Neural cell (in vitro differentiated cells): ENCODE data around the gene CRACR2B. TPM values are rescaled to one million over a fixed set of nuclear protein-coding genes. Genes with fewer than 3 reads are reported as not detected.

Experiments
- H2AFZ ChIP-seq: fragments of 200-600, 300-800 bp; sonication (generic), shearing (Covaris generic); 2 replicates; pipeline ENCODE4 v1.6.0; 2014; ENCODE audit warnings: low read depth, mild to moderate bottlenecking, antibody characterized with exemption, low read length, moderate library complexity
- H3F3A ChIP-seq: fragments of 200-600 bp; shearing (Covaris generic); 2 replicates; pipeline ENCODE4 v1.6.1; 2016; ENCODE audit warnings: mild to moderate bottlenecking, moderate library complexity, mixed read lengths, antibody characterized with exemption, low read length; ENCODE audit not compliant: insufficient read depth, poor library complexity, severe bottlenecking
- H3K27ac ChIP-seq: fragments of 200-600, 300-800 bp; sonication (generic), shearing (Covaris generic); 2 replicates; pipeline ENCODE4 v1.5.1; 2014; ENCODE audit warnings: mild to moderate bottlenecking, low read length, moderate library complexity
- H3K27me3 ChIP-seq: fragments of 300-800, 200-600 bp; sonication (generic), shearing (Covaris generic); 2 replicates; pipeline ENCODE4 v1.6.0; 2014; ENCODE audit warnings: mild to moderate bottlenecking, low read depth, low read length, moderate library complexity; ENCODE audit not compliant: insufficient read depth
- H3K36me3 ChIP-seq: fragments of 300-800, 200-600 bp; sonication (generic), shearing (Covaris generic); 2 replicates; pipeline ENCODE4 v1.5.1; 2014; ENCODE audit warnings: mild to moderate bottlenecking, antibody characterized with exemption, low read length, moderate library complexity; ENCODE audit not compliant: insufficient read depth
- H3K4me2 ChIP-seq: fragments of 300-800, 200-600 bp; sonication (generic), shearing (Covaris generic); 2 replicates; pipeline ENCODE4 v1.6.0; 2014; ENCODE audit warnings: mild to moderate bottlenecking, low read length
- H3K4me3 ChIP-seq: fragments of 300-800, 200-600 bp; sonication (generic), shearing (Covaris generic); 2 replicates; pipeline ENCODE4 v1.5.1; 2014; ENCODE audit warnings: mild to moderate bottlenecking, low read length, moderate library complexity
- H3K79me2 ChIP-seq: fragments of 200-600 bp; shearing (Covaris generic); replicated peaks from 2 replicates; pipeline ENCODE4 v1.6.0; 2014; ENCODE audit warnings: mild to moderate bottlenecking, low read length, moderate library complexity; ENCODE audit not compliant: insufficient read depth
- H3K9ac ChIP-seq: fragments of 300-800, 200-600 bp; sonication (generic), shearing (Covaris generic); 2 replicates; pipeline ENCODE4 v1.6.1; 2016; ENCODE audit warnings: mild to moderate bottlenecking, low read length, mixed read lengths
- H3K9me2 ChIP-seq: fragments of 200-600 bp; shearing (Covaris generic); 2 replicates; pipeline ENCODE4 v1.6.1; 2016; ENCODE audit warnings: mild to moderate bottlenecking, low read length, mixed read lengths; ENCODE audit not compliant: insufficient read depth
- H3K9me3 ChIP-seq: fragments of 200-600, 300-800 bp; sonication (generic), shearing (Covaris generic); 2 replicates; pipeline ENCODE4 v1.6.1; 2016; ENCODE audit warnings: mild to moderate bottlenecking, mixed run types, low read length, moderate library complexity, mixed read lengths
- H4K20me1 ChIP-seq: fragments of 200-600 bp; shearing (Covaris generic); 2 replicates; pipeline ENCODE4 v1.6.1; 2016; ENCODE audit warnings: mild to moderate bottlenecking, mixed run types; ENCODE audit not compliant: insufficient read depth
- CTCF ChIP-seq: fragments of 450-650 bp; IDR thresholded peaks from 2 replicates; pipeline ENCODE4 v1.5.1; 2014; ENCODE audit warnings: antibody characterized with exemption, mild to moderate bottlenecking, moderate library complexity; ENCODE audit not compliant: poor library complexity, severe bottlenecking
- EP300 ChIP-seq: fragments of 450-650 bp; conservative IDR thresholded peaks from 2 replicates; pipeline ENCODE4 v1.6.1; 2014; ENCODE audit warnings: antibody characterized with exemption, mild to moderate bottlenecking, moderate library complexity; ENCODE audit not compliant: poor library complexity, severe bottlenecking
- EZH2 ChIP-seq: fragments of 200-600, 300-800 bp; shearing (Covaris generic), sonication (generic); IDR thresholded peaks from 2 replicates; pipeline ENCODE4 v1.6.1; 2014; ENCODE audit warnings: antibody characterized with exemption, low read length, borderline replicate concordance, mild to moderate bottlenecking; ENCODE audit not compliant: insufficient read depth, poor library complexity, severe bottlenecking
- MXI1 ChIP-seq: fragments of 450-650 bp; conservative IDR thresholded peaks from 2 replicates; pipeline ENCODE4 v1.6.1; 2014; ENCODE audit warnings: antibody characterized with exemption, mild to moderate bottlenecking; ENCODE audit not compliant: poor library complexity, severe bottlenecking
- POLR2AphosphoS5 ChIP-seq: IDR thresholded peaks from 2 replicates; pipeline ENCODE4 v1.6.1; 2012
- RAD21 ChIP-seq: fragments of 450-650 bp; conservative IDR thresholded peaks from 2 replicates; pipeline ENCODE4 v1.6.1; 2014; ENCODE audit warnings: antibody characterized with exemption, mild to moderate bottlenecking, moderate library complexity
- REST ChIP-seq: IDR thresholded peaks from 2 replicates; pipeline ENCODE4 v1.6.1; 2012; ENCODE audit warnings: borderline replicate concordance
- SMC3 ChIP-seq: fragments of 450-650 bp; conservative IDR thresholded peaks from 2 replicates; pipeline ENCODE4 v1.6.1; 2014; ENCODE audit warnings: antibody characterized with exemption, mild to moderate bottlenecking, moderate library complexity; ENCODE audit not compliant: poor library complexity
- TAF1 ChIP-seq: IDR thresholded peaks from 2 replicates; pipeline ENCODE4 v1.6.1; 2012; ENCODE audit warnings: low read depth
- polyA plus RNA-seq: library from polyadenylated mRNA; depleted of rRNA; stranded (reverse); fragments of >200 nt; gene quantifications from 2 replicates; pipeline ENCODE4 v1.2.3, GENCODE V29; 2014

The CRACR2B gene
- polyA plus RNA-seq, 1 donor from 2014 or later, result 1.2 TPM

GRCh38 chr11:787084-787675 lies 40.5 kb upstream of the CRACR2B start:
- no peak overlapping the region for H3K27ac ChIP-seq
- H3K9me2 ChIP-seq, result no peaks in the 10 kb centered on the region
- no peaks in the 10 kb centered on the region for H3K9me3 ChIP-seq
- H2AFZ ChIP-seq, result no peak overlapping the region
- no peak overlapping the region for H3K4me2 ChIP-seq
- H3K4me3 ChIP-seq, result no peak overlapping the region
- H3K79me2 ChIP-seq, result peaks cover 6% of the 10 kb centered on the region
- no peaks in the 10 kb centered on the region for H3K36me3 ChIP-seq
- no peaks in the 10 kb centered on the region for H3F3A ChIP-seq
- no peaks in the 10 kb centered on the region for H3K27me3 ChIP-seq
- H3K9ac ChIP-seq, result no peak overlapping the region
- TF ChIP-seq EZH2, result no peak
- no peak for TF ChIP-seq RAD21
- no peak for TF ChIP-seq REST
- no peak for TF ChIP-seq TAF1
- no peak for TF ChIP-seq CTCF
- TF ChIP-seq POLR2AphosphoS5, result no peak
- H4K20me1 ChIP-seq, result no peaks in the 10 kb centered on the region

GRCh38 chr11:788009-788640 lies 39.6 kb upstream of the CRACR2B start:
- TF ChIP-seq RAD21 (no peak), REST (no peak), POLR2AphosphoS5 (no peak), EP300 (no peak), SMC3 (no peak), MXI1 (no peak), TAF1 (no peak), EZH2 (no peak), CTCF (no peak)
- Histone ChIP-seq H3K9me3 (no peaks in the 10 kb centered on the region), H4K20me1 (no peaks in the 10 kb centered on the region), H3K9me2 (no peaks in the 10 kb centered on the region), H3K9ac (no peak overlapping the region), H3K27me3 (no peaks in the 10 kb centered on the region), H3K4me3 (peak overlapping the region; percentile 83), H3K27ac (no peak overlapping the region), H3F3A (no peaks in the 10 kb centered on the region), H3K36me3 (no peaks in the 10 kb centered on the region), H2AFZ (no peak overlapping the region), H3K4me2 (no peak overlapping the region), H3K79me2 (peaks cover 6% of the 10 kb centered on the region)
